Caki2 (cell line): ENCODE results near the gene PDE4C. TPM values are rescaled to one million over a fixed set of nuclear protein-coding genes. Genes with fewer than 3 reads are reported as not detected.

Source experiments
- DNase-seq: peaks from one replicate; pipeline ENCODE4 v3.0.0-alpha.2; 2015; ENCODE audit warnings: low read depth
- in situ Hi-C: cut with HindIII; loops from 2 replicates; pipeline ENCODE4 v1.10.0; 2016; ENCODE audit warnings: low sequenced_read_pairs, low pct_unique_long_range_greater_than_20kb, mixed read lengths
- total RNA-seq: library from RNA; depleted of rRNA; stranded (reverse); fragments of >200 nt; shearing (Covaris generic); gene quantifications from 2 replicates; pipeline ENCODE4 v1.2.3, GENCODE V29; 2014; ENCODE audit warnings: low replicate concordance

The PDE4C gene
- total RNA-seq, 1 experiment from 2014 or later, result not detected

DNA sequence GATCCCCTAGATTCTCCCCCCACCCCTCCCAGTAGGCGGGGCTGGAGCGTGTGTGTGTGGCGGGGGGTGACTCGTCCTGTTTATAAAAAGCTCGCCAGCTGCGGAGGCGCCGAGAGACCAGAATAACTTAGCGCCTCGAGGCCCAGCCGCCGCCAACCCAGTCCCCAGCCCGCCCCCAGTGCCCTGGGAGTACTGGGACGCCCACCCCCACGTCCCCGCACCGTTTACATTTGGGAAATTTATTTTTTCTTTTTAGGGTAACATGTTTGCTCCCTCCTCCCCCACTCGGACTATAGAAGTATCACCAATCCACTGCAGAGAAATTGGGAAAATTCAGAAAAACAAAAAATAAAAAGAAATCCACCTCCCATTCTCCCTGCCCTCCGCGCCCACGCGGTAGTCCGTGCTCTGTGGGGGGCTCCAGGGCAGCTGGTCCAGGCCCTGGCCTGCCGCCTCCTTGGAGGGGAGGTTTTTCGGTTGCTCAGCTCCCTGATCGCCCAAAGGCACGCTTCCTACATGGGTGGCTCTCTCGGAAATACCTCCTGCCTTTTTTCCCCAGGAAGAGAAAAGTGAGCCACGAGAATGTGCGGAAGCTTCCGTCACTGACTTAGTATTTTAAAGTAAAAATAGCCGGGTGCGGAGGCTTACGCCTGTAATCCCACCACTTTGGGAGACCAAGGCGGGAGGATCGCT, 20.9 kb downstream of the PDE4C start:
- DNase-seq, result no peak
- in situ Hi-C loops, result no loop called here

GRCh38 chr19:18204394-18205199, 21.6 kb downstream of the PDE4C start:
- no peak for DNase-seq
- in situ Hi-C loops, result no loop called here

DNA sequence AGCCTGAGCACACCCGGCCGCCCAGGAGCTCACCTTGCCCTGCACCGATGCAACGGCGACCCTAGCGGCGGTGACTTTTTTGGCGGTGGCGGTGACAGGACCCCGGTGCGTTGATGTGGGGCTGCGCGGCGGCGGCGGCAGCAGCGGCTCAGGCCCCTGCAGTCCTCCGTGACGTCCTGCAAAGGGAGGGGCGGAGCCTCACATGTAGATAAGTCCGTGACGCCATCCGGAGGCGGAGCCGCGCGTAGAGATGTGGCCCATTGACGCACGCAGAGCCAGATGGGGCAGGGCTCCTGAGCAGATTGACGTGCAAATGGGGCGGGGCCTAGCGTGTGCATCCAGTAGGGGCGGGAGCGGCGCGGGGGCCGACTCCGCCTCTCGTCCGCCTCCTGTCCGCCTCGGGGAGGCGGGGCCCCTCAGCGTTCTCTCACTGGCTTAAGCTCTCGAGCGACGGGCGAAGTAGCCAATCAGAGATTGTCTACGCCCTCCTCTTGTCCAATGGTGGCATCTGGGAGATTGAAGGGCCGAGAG, 22.3 kb downstream of the PDE4C start, which contains the start of gene RAB3A:
Gene RAB3A, minus strand, starts transcription at position 180 of the 531 bp plus-strand sequence. CDS start 1,302 bp downstream, outside the sequence.
- peak; percentile 100 for DNase-seq
- in situ Hi-C loops, result no loop called here

DNA sequence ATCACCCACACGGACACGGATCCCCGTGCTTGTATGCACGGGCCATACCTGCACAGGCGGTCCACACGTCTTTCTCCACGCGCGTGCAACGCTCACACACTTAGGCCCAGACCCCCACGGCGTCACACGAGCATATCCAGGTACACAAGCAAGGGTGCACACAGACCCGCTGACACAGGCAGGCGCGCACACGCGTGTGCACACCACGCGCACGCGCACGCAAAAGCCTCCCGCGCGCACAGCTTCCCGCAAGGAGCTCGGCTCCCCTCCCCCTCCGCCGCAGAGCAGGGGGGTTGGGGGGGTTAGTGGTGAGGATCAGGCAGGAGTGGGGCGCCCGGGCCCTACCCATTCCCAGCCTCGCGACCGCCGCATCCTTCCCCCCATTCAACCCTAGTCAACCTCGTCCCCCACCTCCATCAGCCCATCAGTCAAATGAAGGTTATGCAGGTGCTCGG, 22.8 kb downstream of the PDE4C start:
- no peak for DNase-seq
- in situ Hi-C loops, result no loop called here

GRCh38 chr19:18202778-18203407, 23.3 kb downstream of the PDE4C start:
- DNase-seq, result no peak
- in situ Hi-C loops, result no loop called here

DNA sequence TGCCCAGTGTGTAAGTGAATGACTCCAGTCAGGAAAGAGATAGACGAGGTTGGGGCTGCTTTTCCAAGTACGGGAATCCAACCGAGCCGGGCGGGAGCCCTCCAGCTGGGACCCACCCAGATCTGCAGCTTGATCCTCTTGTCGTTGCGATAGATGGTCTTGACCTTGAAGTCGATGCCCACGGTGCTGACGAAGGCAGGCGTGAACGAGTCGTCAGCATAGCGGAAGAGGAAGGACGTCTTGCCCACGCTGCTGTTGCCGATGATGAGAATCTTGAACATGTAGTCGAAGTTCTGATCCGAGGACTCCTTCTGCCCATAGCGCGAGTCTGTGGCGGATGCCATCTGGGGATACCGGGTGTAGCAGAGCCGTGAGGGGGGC, 23.9 kb downstream of the PDE4C start:
- in situ Hi-C loops, result no loop called here

DNA sequence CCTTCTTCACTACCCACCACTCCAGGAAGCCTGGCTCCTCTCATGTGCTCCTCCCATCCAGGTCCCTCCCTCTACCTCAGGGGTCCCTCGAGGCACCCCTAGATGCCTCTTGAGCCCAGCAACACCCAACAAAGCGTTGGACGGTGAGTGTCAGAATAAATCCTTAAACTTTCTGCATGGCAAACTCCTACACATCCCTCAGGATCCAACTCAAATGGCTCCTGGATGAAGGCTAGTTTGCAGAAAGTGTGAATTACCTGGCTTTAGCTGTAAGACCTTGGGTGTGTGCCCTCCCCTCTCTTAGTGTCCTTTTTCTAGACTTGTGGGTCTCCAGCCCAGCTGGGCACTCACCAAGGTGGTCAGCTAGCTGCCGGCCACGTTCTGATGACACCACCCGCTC, 27.9 kb downstream of the PDE4C start:
- DNase-seq, result no peak
- in situ Hi-C loops, result no loop called here

More for the DNA sequence above, 23.9 kb downstream of the PDE4C start:
- no peak for DNase-seq

GRCh38 chr19:18197941-18198340, 28.3 kb downstream of the PDE4C start:
- in situ Hi-C loops, result no loop called here
- no peak for DNase-seq

- in situ Hi-C loops, result no loop called here
- no peak for DNase-seq
Observed at GRCh38 chr19:18197306-18197705, 28.9 kb downstream of the PDE4C start.

DNA sequence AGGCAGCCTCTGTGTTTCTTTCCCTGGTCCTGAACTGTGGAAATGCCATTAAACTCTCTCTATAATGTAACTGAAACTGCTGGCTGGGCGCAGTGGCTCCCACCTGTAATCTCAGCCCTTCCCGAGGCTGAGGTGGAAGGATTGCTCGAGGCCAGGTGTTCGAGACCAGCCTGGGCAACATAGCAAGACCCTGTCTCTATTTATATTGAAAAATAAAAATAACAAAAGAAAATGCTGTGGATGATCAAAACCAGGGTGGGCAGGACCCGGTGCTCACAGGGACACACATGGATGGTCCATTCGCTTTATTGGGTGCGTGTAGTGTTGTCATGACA, 29.8 kb downstream of the PDE4C start:
- in situ Hi-C loops, result no loop called here
- DNase-seq, result no peak

- peak; percentile 35 for DNase-seq
- in situ Hi-C loops, result no loop called here
Observed at GRCh38 chr19:18194554-18195238, 31.5 kb downstream of the PDE4C start.

DNA sequence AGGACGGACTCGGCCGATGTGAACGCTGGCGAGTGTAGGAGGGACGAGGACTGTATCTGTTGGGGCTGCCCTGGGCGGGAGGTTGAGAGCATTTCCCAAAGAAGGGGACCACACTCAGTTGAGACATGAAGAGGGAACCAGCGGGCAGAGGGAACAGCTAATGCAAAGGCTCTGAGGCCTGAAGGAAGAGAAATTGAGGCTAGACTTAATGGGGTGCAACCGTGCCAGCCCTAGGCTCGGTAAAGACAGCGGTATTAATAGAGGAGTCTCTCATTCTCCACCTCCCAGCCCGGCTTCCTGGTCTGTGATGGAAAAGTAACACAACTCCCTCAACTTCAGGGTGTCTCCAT, 32.1 kb downstream of the PDE4C start:
- no peak for DNase-seq
- in situ Hi-C loops, result no loop called here

DNA sequence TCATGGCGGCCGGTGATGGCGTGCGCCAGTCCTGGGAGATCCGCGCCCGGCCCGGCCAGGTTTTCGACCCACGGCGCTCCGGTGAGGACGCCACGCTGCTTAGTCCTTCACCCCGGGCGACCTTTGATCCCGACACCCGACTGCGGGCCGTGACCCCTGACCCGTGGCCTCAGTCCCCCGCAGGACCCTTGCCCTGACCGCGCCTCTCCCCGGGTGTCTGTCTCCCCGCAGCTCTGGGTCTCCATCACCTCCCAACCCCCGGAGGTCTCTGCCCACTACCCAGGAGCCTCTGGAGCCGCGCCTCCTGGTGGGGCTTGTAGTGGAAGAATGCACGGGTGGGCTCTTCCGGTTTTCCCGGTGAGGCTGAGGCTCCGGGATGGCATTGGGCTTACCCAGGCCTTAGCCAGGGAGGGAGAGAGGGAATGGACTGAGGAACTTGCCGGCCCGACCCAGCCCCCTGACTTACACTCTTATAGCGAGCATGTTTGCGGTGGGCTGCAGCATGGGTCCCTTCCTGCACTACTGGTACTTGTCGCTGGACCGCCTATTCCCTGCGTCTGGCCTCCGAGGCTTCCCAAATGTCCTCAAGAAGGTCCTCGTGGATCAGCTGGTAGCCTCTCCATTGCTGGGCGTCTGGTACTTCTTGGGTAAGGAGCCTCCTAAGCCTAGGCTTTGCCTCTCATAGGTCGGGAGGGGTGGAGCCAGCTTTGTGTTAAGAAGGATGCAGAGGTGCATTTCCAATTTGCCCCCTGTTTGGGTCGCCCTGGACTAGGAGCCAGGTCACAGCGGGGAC, 32.7 kb downstream of the PDE4C start:
- in situ Hi-C loops, result no loop called here
- no peak for DNase-seq

GRCh38 chr19:18192673-18193387, 33.4 kb downstream of the PDE4C start, which contains the start of gene MPV17L2:
MPV17L2 (plus strand) TSS chr19:18193218; CDS start chr19:18193282, 64 bp downstream.
- in situ Hi-C loops, result no loop called here
- peak; percentile 100 for DNase-seq

GRCh38 chr19:18191640-18192062, 34.6 kb downstream of the PDE4C start:
- in situ Hi-C loops, result no loop called here
- DNase-seq, result no peak

DNA sequence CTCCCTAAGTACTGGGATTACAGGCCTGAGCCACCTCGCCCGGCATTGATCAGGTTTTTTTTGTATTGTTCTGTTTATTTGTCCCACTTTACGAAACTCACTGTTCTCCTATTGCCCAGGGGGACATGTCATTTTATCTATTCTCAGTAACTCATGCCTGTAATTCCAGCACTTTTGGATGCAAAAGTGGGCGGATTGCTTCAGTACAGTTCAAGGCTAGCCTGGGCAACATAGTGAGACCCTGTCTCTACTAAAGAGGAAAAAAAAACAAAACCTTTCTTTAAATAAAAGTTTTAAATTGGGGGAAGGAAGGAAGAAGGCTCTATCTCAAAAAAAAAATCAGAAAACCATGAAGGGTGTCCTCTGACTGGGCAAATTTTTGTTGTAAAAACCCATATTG, 36.0 kb downstream of the PDE4C start:
- no peak for DNase-seq
- in situ Hi-C loops, result no loop called here

GRCh38 chr19:18185538-18185937, 40.7 kb downstream of the PDE4C start:
- DNase-seq, result no peak

More at GRCh38 chr19:18185538-18185937, 40.7 kb downstream of the PDE4C start:
- in situ Hi-C loops, result no loop called here
